Colonic mucosa (tissue), 4 donors: ENCODE results near the gene PDSS2. TPM values are rescaled to one million over a fixed set of nuclear protein-coding genes. Genes with fewer than 3 reads are reported as not detected.

ENCODE experiments used
- DNase-seq: peaks from one replicate; pipeline ENCODE4 v3.0.0-alpha.2; 2020
- H3K27ac ChIP-seq: fragments of 200-600 bp; one replicate; pipeline ENCODE4 v1.8.0; 2021
- H3K27me3 ChIP-seq: fragments of 200-600 bp; one replicate; pipeline ENCODE4 v1.8.0; 2021
- H3K36me3 ChIP-seq: fragments of 200-600 bp; one replicate; pipeline ENCODE4 v1.8.0; 2021
- H3K4me1 ChIP-seq: fragments of 200-600 bp; one replicate; pipeline ENCODE4 v1.8.0; 2021; ENCODE audit warnings: mild to moderate bottlenecking
- H3K4me3 ChIP-seq: fragments of 200-600 bp; one replicate; pipeline ENCODE4 v1.8.0; 2021
- H3K9ac ChIP-seq, 2 donors: one replicate each; pipeline ENCODE4 v1.7.0; 2013; ENCODE audit warnings: control low read depth in 2 of 2, low read depth in 2 of 2, low read length in 2 of 2
- H3K9me3 ChIP-seq: fragments of 200-600 bp; one replicate; pipeline ENCODE4 v1.8.0; 2021
- intact Hi-C: fragments of 100-400 bp; cut with DNase I; formaldehyde crosslinking; loops from one replicate; pipeline ENCODE4 v1.14.1; 2022
- total RNA-seq, 2 donors: library from RNA; stranded (reverse); fragmentation: NEBNext Ultra II Directional in 1 of 2; extraction: Animal tissue kit (Norgen Biotek cat#: 25700) in 1 of 2; gene quantifications; one replicate each; pipeline ENCODE4 v1.2.1, GENCODE V29; 2021
- TF ChIP-seq, protein P1 (sequence below): fragments of 200-600 bp; IDR thresholded peaks from one replicate; pipeline ENCODE4 v1.8.0; 2022; ENCODE audit warnings: antibody characterized with exemption, mild to moderate bottlenecking
- donor health status: healthy.
- donor health status: DM: no; HTN: no; CAD: no.
- donor health status: DM: no; HTN: no; CAD: no.

PDSS2 gene
- total RNA-seq, 2 donors from 2014 or later: 26.3 to 35.7 TPM

GRCh38 chr6:107354451-107354850 is 104.9 kb downstream of the PDSS2 start:
- Histone ChIP-seq H3K36me3 (no peaks in the 10 kb centered on the region), H3K4me1 (no peaks in the 10 kb centered on the region), H3K27ac (no peak overlapping the region), H3K27me3 (no peaks in the 10 kb centered on the region), H3K9ac (no peak overlapping the region), H3K9me3 (no peaks in the 10 kb centered on the region), H3K4me3 (no peak overlapping the region)
- intact Hi-C loops: no loop called here
- no peak for DNase-seq
- TF ChIP-seq, protein P1, sequence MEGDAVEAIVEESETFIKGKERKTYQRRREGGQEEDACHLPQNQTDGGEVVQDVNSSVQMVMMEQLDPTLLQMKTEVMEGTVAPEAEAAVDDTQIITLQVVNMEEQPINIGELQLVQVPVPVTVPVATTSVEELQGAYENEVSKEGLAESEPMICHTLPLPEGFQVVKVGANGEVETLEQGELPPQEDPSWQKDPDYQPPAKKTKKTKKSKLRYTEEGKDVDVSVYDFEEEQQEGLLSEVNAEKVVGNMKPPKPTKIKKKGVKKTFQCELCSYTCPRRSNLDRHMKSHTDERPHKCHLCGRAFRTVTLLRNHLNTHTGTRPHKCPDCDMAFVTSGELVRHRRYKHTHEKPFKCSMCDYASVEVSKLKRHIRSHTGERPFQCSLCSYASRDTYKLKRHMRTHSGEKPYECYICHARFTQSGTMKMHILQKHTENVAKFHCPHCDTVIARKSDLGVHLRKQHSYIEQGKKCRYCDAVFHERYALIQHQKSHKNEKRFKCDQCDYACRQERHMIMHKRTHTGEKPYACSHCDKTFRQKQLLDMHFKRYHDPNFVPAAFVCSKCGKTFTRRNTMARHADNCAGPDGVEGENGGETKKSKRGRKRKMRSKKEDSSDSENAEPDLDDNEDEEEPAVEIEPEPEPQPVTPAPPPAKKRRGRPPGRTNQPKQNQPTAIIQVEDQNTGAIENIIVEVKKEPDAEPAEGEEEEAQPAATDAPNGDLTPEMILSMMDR: no peak

DNA sequence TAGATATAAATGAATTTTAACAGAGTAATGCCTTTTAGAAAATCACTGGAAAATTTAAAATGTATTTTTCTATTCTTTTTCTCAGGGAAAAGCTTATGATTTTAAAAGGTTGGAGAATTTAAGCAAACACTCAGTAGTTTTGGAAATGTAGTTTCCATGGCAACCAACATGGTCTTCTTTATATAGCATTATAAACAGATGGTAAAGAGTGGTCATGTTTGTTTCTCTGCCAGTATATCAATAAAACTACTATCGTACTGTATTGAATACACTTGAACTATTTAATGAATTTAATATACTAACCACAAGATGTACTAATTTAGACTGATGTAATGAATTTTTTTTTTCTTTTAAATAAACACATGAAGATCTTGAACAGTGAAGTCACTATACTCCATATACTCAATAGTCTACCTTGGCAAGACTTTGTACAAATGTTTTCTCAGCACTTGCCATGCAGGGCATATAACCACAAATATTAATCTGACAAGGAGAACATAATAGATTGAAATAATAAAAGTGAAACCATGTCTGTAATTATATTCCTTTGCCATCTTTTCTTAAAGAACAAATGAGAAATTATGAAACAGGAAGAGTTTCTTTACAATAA is 105.5 kb downstream of the PDSS2 start:
- Histone ChIP-seq H3K36me3 (no peaks in the 10 kb centered on the region), H3K9me3 (no peaks in the 10 kb centered on the region), H3K9ac (no peak overlapping the region), H3K4me3 (no peak overlapping the region), H3K4me1 (no peaks in the 10 kb centered on the region), H3K27ac (no peak overlapping the region), H3K27me3 (no peaks in the 10 kb centered on the region)
- intact Hi-C loops: no loop called here
- TF ChIP-seq, protein P1: no peak
- no peak for DNase-seq

DNA sequence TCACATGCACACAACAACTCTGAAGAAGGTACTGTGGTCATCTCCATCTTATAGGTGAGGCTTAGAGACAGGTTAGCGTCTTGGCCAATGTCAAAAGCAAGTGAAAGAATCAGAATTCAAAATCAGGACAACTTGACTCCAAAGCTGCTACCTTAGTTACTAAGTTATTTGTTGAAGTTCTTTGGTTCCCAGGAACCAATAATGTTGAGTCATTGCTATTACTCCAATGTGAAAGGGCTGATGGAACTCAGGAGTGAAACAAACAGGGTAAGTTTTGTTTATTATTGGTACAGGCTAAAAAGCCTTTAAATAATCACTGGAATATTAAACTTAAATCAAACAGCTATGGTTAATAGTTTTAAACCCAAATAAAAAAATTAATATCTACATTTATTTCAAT is 111.1 kb downstream of the PDSS2 start:
- Histone ChIP-seq H3K4me1 (no peaks in the 10 kb centered on the region), H3K9ac (no peak overlapping the region), H3K4me3 (no peak overlapping the region), H3K27ac (no peak overlapping the region), H3K27me3 (no peaks in the 10 kb centered on the region), H3K36me3 (no peaks in the 10 kb centered on the region), H3K9me3 (no peaks in the 10 kb centered on the region)
- intact Hi-C loops: no loop called here
- no peak for DNase-seq
- TF ChIP-seq, protein P1: no peak

DNA sequence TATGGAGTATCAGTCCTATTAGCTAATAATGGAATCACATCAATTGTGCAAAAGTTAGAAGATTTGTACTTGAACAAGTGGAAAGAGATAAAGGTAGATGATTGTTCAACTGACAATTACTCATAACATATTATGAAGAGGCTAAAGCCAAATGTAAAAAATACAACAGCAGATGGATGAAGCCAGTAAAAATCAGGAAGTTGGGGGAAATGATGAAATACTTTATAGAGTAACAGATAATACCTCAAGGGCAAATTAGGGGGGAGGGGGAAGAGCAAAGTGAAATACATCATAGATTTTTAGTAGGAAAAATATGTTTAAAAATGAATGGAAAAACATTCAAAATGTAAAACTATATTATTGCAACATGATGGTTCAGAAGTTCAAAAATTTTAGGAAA is 114.0 kb downstream of the PDSS2 start:
- Histone ChIP-seq H3K27ac (no peak overlapping the region), H3K9ac (no peak overlapping the region), H3K9me3 (no peaks in the 10 kb centered on the region), H3K4me1 (no peaks in the 10 kb centered on the region), H3K4me3 (no peak overlapping the region), H3K36me3 (no peaks in the 10 kb centered on the region), H3K27me3 (no peaks in the 10 kb centered on the region)
- TF ChIP-seq, protein P1: no peak
- intact Hi-C loops: no loop called here
- DNase-seq: no peak

- Histone ChIP-seq H3K4me3 (no peak overlapping the region), H3K36me3 (no peaks in the 10 kb centered on the region), H3K27me3 (no peaks in the 10 kb centered on the region), H3K4me1 (no peaks in the 10 kb centered on the region), H3K27ac (no peak overlapping the region), H3K9ac (no peak overlapping the region), H3K9me3 (no peaks in the 10 kb centered on the region)
- TF ChIP-seq, protein P1: no peak
- no peak for DNase-seq
- intact Hi-C loops: no loop called here
These were observed 114.4 kb downstream of the PDSS2 start for GRCh38 chr6:107344981-107345380.
